ENCODE measurements around the gene EMP1. TPM values are rescaled to one million over a fixed set of nuclear protein-coding genes. Genes with fewer than 3 reads are reported as not detected.

The EMP1 gene
- total and polyA plus RNA-seq, 2 experiments from 2014 or later: 0.07 to 0.39 TPM

GRCh38 chr12:13223941-13224340 lies 27.4 kb downstream of the EMP1 start:
- peaks cover 2% of the 10 kb centered on the region for H3K27me3 Mint-ChIP-seq (ENCODE audit: insufficient read depth, low read depth, poor library complexity)
- H3K4me3 Mint-ChIP-seq: no peak overlapping the region
- no peak overlapping the region for H3K27ac Mint-ChIP-seq
- H3K4me2 ChIP-seq: no peak overlapping the region
- H3K36me3 ChIP-seq (ENCODE audit: insufficient read depth): no peaks in the 10 kb centered on the region
- ATAC-seq: no peak
- H3K27ac ChIP-seq (ENCODE audit: low read depth): no peak overlapping the region
- H3K4me1 ChIP-seq (ENCODE audit: insufficient read depth): no peaks in the 10 kb centered on the region
- H3K9me3 Mint-ChIP-seq: peaks cover 4% of the 10 kb centered on the region
- H3K27me3 ChIP-seq (ENCODE audit: insufficient read depth): no peaks in the 10 kb centered on the region
- no peaks in the 10 kb centered on the region for H4K20me1 ChIP-seq (replicated peaks; ENCODE audit: insufficient read depth)
- no peaks in the 10 kb centered on the region; the same call in 2 of the 3 replicates for H3K4me1 Mint-ChIP-seq
- H3K9me2 ChIP-seq (ENCODE audit: insufficient read depth): no peaks in the 10 kb centered on the region
- no peak for TF ChIP-seq JUNB (IDR thresholded peaks at IDR 0.05; ENCODE audit: unreplicated experiment)
- TF ChIP-seq ZNF114 (CRISPR knock-in tag; IDR thresholded peaks at IDR 0.05): no peak
- TF ChIP-seq ZNF462 (CRISPR knock-in tag; IDR thresholded peaks at IDR 0.05): no peak
- no peak for TF ChIP-seq POLR2AphosphoS5 (IDR thresholded peaks at IDR 0.05; ENCODE audit: low read depth)
- no peak for TF ChIP-seq ZNF331 (CRISPR knock-in tag; IDR thresholded peaks at IDR 0.05; ENCODE audit: low read depth)
- no peak for TF ChIP-seq CTCF (conservative IDR thresholded peaks at IDR 0.05; ENCODE audit: low read depth in 2 of 2)
- TF ChIP-seq EZH2 (IDR thresholded peaks at IDR 0.05; ENCODE audit: low read depth, unreplicated experiment): no peak
- no peak for TF ChIP-seq ETS1 (IDR thresholded peaks at IDR 0.05)
- no peak for TF ChIP-seq EZH2phosphoT487 (IDR thresholded peaks at IDR 0.05; ENCODE audit: unreplicated experiment)
- no peak for TF ChIP-seq NANOG (IDR thresholded peaks at IDR 0.05; ENCODE audit: borderline replicate concordance)
- DNase-seq (ENCODE audit: low spot score): no peak
- peaks cover 5% of the 10 kb centered on the region for H3K36me3 Mint-ChIP-seq (ENCODE audit: low read depth)
- H3F3A ChIP-seq (replicated peaks; ENCODE audit: low read depth): no peaks in the 10 kb centered on the region
- H3K79me2 ChIP-seq (replicated peaks; ENCODE audit: insufficient read depth): no peaks in the 10 kb centered on the region
- no peak overlapping the region for H3K4me3 ChIP-seq
- no peak overlapping the region for H2AFZ ChIP-seq

Data from GM23338 (cell line).